Suprapubic skin (tissue), 4 donors: Measurements from ENCODE around the gene AP4B1.

ENCODE experiments used
- CTCF ChIP-seq, 2 donors: fragments of 200-600 bp in 1 of 2; fragments of 450-650 bp in 1 of 2; sonication (generic) in 1 of 2; IDR thresholded peaks; one replicate each; pipeline ENCODE4 v1.5.1; 2016 to 2019; ENCODE audit warnings: antibody characterized with exemption in 2 of 2, mild to moderate bottlenecking in 1 of 2, moderate library complexity in 1 of 2
- EP300 ChIP-seq: sonication (generic); formaldehyde crosslinking; IDR thresholded peaks from one replicate; pipeline ENCODE4 v1.6.1; 2017; ENCODE audit warnings: antibody characterized with exemption
- POLR2A ChIP-seq, 2 donors: fragments of 450-650 bp; IDR thresholded peaks; one replicate each; pipeline ENCODE4 v1.6.1; 2017; ENCODE audit warnings: antibody characterized with exemption in 2 of 2, mild to moderate bottlenecking in 2 of 2, moderate library complexity in 2 of 2
- POLR2AphosphoS5 ChIP-seq, 3 donors: sonication (generic); formaldehyde crosslinking; IDR thresholded peaks; one replicate each; pipeline ENCODE4 v1.6.1; 2017; ENCODE audit warnings: antibody characterized with exemption in 3 of 3

DNA sequence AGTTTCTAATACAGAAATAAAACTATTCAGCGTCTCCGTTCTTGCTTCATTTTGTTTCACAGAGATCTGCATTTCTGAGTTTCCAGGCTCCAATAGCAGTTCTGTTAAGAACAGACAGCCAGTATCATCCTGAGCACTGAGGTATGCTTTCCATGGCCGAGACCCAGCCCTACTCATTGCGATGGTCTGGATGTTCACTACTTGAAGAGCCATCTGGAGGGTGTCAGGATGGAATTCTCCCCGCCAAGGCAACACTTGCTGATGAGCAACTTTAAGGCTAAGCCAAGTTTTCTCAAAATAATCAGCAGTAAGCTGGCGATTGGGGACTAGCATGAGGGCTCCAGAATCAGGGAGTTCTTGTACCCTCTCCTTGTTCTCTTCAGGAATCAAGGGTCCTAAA, 9.5 kb downstream of the AP4B1 start:
- TF ChIP-seq CTCF (IDR thresholded peaks at IDR 0.05): no peak
- no peak for TF ChIP-seq POLR2A (IDR thresholded peaks at IDR 0.05)
- no peak for TF ChIP-seq POLR2AphosphoS5 (IDR thresholded peaks at IDR 0.05)
- TF ChIP-seq EP300: no peak
